Measurements from ENCODE around the gene GPATCH4.
"Not testable (repeated sequence)": the region's sequence is repeated elsewhere in the genome, so short reads cannot be mapped to it uniquely, and the experiment has no call there.

The GPATCH4 gene

DNA sequence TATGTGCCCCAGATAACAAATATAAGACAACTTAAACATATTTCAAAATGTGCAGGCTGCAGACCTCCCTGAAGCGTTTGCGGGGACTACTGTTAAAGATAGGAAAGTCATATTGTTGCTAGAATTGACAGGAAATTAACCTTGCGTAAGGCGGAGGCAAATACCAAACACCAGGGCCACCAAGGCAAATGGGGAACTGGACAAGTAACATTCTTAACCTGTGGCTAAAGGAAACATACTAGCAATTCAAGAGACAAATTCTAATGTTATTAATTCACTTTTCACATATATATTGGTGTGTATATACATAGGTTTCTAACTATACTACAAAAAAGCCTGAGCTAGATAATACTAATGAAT, 24.8 kb upstream of the GPATCH4 start:
- DNase-seq (ENCODE audit: low read depth) = no peak

DNA sequence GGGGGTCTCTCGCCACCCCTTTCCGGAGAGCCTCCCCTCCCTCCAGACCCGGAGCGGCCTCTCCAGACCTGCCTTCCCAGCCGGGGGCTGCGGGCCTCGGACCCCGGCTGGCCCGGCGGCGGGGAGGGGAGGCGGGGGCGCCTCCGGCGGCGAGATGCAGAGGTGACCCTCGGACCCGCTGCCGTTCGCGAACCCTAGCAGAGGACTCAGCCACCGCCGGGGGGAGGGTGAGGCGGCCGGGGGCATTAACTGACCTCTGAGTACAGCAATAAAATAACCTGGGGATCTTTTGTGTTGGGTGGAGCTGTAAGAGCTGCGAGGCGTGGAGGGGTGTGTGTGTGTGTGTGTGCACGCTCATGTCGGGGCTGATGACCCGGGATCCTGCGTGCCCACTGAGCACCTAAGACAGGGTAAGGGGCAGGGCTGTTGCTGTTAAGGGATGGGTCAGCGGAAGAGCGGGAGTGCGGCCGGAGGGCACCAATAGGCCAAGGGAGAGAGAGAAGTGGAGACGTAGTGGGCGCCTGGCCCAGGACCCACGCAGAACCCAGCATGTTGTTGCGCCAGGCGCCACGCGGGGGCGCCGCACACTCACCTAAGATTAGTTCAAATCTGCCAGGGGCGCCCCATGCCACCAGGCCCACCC, 24.3 kb upstream of the GPATCH4 start:
- no peak for DNase-seq (ENCODE audit: low read depth)

DNA sequence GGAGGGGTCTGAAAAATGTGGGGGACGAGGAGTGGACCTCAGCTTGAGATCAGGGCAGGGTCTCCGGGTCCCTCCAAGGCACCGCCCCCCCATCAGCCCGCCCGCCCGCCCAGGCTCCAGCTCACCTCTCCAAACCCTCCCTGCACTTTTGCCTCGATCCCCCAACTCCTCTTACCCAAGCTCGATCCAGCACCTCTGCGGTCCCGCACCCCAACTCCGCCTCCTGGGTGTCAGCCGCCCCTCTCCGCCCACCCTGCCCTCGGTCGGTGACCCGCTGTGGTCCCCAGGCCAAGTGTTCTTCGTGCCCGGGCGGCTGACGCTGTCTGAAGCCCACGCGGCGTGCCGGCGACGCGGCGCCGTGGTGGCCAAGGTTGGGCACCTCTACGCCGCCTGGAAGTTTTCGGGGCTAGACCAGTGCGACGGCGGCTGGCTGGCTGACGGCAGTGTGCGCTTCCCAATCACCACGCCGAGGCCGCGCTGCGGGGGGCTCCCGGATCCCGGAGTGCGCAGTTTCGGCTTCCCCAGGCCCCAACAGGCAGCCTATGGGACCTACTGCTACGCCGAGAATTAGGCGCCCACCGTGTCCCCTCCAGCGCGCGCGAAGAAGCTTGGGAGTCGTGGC, 23.6 kb upstream of the GPATCH4 start:
- no peak for DNase-seq (ENCODE audit: low read depth)

DNA sequence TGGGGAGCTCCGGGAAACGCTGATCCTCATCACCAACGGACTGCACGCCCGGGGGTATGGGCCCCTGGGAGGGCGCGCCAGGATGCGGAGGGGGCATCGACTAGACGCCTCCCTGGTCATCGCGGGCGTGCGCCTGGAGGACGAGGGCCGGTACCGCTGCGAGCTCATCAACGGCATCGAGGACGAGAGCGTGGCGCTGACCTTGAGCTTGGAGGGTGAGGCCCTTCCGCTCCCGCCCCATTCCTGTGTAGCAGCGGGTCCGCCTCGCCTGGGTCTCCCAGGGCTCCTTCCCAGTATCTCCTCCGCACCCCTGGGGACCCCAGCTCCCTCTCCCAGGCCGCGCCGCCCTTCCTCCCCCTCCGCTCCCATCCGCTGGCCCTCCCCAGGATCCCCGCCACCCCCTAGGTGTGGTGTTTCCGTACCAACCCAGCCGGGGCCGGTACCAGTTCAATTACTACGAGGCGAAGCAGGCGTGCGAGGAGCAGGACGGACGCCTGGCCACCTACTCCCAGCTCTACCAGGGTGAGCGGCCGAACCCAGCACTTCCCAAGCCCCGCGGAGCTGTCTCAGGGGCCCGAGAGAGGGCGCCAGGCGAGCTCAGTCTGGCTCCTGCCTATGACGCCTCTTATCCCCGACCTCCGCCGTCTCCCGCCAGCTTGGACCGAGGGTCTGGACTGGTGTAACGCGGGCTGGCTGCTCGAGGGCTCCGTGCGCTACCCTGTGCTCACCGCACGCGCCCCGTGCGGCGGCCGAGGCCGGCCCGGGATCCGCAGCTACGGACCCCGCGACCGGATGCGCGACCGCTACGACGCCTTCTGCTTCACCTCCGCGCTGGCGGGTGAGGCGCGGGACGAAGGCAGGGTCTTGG, 22.9 kb upstream of the GPATCH4 start:
- DNase-seq (ENCODE audit: low read depth) = no peak

DNA sequence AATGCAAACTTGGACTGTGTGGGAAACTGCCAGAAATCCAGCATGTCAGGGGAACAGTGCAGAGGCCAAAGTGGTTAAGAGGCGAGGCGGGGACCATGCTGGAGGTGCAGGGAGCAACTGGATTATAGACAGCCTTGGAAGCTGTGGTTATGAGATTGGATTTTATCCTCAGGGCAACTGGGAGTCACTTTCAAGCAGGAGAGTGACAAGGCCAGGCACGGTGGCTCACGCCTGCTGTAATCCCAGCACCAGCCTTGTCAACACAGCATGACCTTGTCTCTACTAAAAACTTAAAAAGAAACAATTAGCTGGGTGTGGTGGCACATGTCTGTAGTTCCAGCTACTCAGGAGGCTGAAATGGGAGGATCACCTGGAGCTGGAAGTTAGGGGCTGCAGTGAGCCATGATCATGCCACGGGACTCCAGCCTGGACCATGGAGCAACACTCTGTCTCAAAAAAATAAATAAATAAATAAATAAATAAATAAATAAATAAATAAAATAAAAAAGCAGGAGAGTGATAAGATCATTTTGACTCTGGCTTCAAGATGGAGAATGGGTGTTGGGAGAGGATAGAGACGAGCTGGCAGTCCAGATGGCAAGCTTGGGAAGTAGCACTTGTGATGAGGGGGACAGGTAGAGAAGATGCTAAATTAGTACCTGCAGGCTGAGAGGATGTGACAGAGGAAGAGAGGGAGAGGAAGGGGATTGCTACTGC, 21.5 kb upstream of the GPATCH4 start:
- DNase-seq (ENCODE audit: low read depth) = no peak

DNA sequence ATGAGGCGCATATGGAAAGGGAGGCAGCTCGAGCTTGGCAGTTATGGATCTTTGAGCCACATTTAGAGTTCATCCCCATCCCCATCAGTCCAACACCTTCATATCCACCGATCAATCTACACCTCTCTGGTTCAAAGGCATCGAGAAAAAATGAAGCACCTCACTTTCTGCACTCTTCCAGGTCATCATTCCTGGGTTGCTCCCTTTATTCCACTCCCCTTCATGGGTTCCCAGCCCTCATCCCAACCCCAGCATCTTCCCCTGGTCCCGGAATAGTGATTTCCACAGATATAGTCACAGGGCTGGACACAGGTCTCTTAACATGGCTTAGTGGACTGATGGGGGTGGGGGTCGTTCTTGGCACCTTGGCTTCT, 18.3 kb upstream of the GPATCH4 start:
- DNase-seq (ENCODE audit: low read depth) = no peak

DNA sequence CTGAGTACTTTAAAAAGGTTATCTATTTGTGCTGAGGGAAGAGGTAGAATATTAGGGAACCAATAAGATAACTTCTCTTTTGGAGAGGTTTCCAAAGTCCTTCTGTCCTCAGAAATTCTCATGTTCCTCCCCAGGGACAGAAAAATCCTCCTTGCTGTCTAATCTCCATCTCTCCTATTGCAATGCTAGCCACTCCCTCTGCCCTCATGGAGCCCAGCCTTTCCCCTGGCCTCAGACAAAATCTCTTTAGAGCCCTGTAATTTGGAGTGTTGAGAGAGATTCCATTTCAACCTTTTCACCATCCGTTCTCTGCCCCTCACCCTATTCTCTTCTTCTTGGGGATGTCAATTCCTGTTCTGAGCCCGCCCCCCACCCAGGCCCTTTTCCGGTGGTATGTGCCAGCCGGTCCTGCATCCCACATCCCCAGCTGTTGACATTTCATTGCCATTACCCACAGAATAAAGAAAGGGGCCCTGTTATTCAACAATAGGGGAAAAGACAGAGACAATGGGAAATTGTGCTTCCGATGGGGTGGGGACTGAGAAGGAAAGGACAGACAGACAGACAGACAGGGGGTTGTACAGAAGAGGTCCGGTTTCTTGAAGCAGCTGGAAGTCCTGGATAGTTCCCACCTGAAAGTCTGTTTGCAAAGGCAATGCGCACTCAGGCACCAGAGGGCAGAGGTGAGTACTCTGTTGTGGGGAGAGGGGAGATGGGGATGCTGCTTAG, 17.7 kb upstream of the GPATCH4 start, which contains the start of gene HAPLN2:
Gene HAPLN2 (plus strand): TSS at position 563 of the 729 bp plus-strand sequence. CDS start 4,076 bp downstream, outside the sequence.
- DNase-seq (ENCODE audit: low read depth) = no peak

DNA sequence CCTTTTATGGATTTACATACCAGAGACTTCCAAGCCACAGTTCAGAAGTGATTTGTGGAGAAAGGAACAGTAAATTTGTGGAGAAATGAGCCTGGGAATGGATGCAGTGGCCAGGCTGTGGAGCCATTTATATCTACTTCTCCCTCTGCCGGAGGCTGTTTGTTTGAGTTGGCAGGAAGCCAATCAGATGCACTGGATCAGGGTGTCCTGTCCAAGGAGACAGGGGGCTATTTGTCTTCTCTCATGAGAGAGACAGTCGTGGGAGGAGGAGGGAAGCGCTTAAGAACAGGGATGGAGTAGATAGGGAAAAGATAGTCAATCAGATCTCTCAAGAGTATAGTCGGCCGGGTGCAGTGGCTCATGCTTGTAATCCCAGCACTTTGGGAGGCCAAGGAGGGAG, 15.2 kb upstream of the GPATCH4 start:
- no peak for DNase-seq (ENCODE audit: low read depth)

DNA sequence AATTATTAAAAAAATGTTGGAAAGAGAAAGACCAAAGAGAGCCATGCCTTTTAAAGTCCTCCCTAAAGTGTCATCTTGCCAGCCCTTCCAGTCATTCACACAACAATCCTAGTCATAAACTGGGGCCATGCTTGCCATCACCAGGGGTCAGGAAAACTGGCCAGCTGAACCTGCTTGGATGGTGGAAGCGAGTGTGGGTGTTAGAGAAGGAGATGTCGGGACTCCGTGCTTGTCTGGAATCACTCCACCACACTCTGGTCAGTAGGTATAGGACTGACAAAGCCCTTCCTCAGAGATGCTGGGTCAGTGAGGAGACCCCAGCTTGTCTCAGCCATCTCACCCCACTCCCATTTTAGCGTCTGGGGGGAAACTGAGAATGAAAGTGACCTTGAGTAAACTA, 14.7 kb upstream of the GPATCH4 start:
- DNase-seq (ENCODE audit: low read depth) = no peak

DNA sequence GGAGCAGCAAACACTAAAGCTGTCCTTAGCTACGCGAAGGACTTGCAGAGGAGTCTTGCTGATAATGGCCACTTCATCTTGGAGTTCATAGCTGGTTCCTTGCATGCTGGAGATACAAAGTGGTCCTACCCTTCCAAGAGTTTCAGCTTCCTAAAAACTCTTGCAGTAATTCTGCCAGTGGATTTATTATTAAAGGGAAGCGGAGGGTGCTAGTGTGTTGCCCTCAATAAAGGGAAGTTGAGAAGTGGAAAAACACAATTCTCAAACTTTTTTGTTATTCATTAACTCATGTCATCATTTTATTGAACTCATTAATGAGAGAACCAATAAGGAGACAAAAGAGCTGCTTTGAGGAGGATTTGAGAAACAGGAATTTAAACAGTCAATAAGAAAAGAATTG, 11.4 kb upstream of the GPATCH4 start:
- DNase-seq (ENCODE audit: low read depth) = no peak

DNA sequence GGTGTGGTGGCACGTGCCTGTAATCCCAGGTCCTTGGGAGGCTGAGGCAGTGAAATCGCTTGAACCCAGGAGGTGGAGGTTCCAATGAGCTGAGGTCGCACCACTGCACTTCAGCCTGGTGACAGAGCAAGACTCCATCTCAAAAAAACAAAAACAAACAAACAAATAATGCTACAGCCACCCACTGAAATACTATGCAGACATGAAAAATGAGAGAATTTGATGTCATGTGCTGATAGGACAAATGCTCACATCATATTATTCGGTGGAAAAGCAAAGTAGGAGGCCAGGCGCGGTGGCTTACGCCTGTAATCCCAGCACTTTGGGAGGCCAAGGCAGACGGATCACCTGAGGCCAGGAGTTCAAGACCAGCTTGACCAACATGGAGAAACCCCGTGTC, 8.8 kb upstream of the GPATCH4 start:
- not testable (repeated sequence) for DNase-seq (ENCODE audit: low read depth)

DNA sequence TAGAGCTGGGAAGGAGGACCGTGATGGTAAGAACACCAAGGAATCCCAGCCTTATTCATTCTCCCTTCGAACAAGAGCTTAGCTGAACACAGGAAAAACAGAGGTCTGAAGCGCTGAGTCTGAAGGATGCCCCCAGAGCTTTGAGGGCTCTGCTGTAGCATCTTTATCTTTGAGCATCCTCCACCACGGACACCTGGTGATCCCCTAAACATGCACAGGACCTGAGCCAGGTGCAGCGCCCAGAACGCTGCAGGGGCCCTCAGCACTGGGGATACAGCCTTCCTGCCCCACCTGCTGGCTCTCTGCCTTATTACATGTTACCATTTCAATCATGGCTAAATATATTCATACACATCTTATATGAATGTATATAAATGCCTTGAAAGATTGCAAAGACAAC, 7.7 kb upstream of the GPATCH4 start:
- DNase-seq (ENCODE audit: low read depth) = no peak

DNA sequence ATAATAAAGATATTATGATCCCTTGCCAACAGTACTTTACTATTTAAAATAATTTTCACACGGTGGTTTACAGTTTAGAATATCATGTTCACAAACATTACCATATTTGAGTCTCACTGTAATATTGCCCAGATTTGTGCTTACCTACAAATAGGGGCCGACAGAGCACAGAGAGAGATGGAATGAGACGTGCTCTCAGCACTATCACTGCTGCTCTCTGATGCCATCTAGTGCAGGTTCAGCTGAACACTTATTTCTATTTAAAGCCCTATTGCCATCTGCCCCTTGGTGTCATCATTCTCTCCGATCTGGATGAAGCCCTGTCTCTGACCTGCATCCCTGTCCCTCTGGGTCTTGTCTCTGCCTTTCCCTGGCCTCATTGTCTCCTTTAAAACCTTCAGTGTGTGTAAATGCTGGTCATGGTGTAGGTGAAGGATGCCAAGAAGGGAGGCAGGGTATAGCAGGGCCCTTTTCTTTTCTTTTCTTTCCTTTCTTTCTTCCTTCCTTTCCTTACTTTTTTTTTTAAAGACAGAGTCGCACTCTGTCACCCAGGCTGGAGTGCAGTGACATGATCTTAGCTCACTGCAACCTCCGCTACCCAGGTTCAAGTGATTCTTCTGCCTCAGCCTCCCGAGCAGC, 6.9 kb upstream of the GPATCH4 start:
- DNase-seq (ENCODE audit: low read depth) = no peak

DNA sequence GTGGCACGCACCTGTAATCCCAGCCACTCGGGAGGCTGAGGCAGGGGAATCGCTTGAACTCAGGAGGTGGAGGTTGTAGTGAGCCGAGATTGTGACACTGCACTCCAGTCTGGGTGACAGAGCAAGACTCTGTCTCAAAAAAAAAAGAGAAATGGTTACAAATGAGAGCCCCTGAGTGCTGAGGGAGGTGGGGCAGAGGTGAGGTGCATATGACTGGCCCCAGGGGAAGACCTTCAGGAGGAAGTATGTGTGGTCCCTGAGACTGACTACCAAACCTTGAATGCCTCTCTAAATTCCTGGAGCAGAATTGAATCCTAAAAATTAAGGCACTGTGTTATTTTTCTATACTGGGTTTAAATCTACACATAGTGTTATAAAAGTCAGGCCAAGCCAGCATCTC, 6.1 kb upstream of the GPATCH4 start:
- DNase-seq (ENCODE audit: low read depth) = not testable (repeated sequence)

DNA sequence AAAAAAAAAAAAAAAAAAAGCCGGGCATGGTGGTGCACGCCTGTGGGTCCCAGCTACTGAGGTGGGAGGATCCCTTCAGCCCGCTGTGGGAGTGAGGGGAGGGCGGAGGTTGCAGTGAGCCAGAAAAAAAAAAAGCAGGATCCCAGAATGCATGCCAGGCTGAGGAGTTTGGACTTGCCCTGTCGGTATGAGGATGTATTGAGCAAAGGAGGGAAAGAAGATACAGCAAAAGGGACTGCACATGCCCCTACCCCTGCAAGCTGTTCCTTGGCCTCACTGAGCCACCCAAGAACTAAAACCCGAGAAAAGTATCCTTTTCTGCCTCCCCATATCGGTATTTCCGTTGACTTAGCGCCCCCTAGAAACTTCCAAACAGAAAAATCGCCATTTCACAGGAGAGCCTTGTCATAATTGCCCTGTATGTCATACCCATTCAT, 1.3 kb upstream of the GPATCH4 start:
- no peak for DNase-seq (ENCODE audit: low read depth)

DNA sequence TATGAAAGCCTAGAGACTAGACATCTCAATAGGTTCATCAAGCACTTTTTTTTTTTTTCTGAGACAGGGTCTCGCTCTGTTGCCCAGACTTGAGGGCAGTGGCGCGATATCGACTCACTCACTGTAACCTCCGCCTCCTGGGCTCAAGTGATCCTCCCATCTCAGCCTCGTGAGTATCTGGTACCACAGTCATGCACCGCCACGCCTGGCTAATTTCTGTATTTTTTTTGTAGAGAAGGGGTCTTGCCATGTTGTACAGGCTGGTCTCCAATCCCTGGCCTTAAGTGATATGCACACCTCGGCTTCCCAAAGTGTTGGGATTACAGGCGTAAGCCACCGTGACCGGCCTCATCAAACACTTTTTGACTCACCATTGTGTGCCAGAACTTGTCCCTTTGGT, 613 bp upstream of the GPATCH4 start:
- DNase-seq (ENCODE audit: low read depth) = no peak

DNA sequence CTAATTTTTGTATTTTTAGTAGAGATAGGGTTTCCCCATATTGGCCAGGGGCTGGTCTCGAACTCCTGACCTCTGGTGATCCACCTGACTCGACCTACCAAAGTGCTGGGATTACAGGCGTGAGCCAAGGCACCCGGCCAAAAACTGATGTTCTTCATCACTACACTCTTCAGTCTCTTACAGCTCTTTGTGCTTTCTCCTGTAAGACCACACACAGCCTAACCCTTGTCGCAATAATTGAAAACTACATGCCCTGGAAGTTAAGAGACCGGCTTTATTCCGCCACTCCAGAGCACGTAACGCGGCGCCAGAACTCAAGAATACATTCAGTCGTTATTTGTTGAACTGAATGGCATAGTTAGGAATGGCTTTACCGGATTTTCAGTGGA, 552 bp downstream of the GPATCH4 start:
- DNase-seq (ENCODE audit: low read depth) = no peak

DNA sequence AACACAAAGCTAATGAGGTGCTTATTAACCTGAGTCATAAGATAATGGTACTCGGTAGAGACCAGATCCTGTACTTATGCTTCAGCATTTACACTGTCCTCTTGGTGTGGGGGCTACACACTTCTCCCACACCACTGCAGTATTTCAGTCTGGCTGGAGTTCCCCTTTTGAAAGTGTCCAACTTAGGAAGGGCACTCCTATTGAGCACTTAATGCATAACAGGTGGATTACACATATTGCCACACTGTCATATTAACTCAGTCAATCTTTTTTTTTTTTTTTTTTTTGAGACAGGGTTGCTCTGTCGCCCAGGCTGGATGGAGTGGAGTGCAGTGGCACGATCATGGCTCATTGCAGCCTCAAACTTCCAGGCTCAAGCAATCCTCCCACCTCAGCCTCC, 1.5 kb downstream of the GPATCH4 start:
- DNase-seq (ENCODE audit: low read depth) = no peak

DNA sequence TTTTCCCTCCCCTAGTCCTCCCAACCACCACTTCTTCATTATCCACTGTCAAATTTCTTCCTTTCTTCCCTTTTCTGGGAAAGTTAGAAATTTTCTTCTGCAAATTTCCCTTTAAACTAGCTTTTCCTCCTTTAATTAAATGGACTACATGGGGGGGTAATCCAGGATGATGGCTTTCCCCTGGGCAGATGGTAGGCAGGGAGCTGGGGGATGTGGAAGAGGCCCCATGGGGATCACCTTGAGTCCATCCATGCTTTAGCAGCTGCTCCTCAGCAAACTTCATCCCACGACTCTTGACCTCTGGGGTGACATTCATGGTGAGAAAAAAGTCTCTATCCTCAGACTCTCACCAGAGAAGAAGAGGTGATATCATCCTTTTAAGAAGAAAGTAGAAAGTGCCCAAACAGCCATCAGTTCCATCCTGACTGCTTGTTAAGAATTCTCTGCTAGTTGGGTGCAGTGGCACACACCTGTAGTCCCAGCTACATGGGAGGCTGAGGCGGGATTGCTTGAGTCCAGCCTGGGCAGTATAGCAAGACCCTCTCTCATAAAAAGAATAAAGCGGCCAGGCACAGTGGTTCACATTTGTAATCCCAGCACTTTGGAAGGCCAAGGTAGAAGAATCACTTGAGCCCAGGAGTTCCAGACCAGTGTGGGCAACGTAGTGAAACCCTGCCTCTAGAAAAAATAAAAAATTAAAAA, 2.4 kb downstream of the GPATCH4 start:
- DNase-seq (ENCODE audit: low read depth) = no peak

DNA sequence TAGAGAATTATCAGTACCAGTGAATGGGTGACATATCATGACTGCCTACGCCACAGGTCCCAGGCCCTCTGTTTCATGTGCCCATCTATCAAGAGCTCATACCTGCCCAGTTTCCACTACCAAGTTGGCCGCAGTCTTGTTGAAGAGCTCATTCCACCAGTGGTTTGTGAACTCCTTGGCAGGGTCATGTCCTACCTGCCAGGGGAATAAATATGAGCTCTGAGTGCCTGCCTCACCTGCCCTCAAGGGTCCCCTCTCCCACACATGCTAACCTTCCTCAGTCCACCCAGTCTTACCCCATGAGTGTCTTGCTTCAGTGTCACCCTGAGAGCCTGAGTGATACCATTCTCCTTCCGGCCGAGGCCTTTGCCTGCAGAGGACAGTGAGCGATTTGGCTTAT, 3.2 kb downstream of the GPATCH4 start:
- DNase-seq (ENCODE audit: low read depth) = no peak

DNA sequence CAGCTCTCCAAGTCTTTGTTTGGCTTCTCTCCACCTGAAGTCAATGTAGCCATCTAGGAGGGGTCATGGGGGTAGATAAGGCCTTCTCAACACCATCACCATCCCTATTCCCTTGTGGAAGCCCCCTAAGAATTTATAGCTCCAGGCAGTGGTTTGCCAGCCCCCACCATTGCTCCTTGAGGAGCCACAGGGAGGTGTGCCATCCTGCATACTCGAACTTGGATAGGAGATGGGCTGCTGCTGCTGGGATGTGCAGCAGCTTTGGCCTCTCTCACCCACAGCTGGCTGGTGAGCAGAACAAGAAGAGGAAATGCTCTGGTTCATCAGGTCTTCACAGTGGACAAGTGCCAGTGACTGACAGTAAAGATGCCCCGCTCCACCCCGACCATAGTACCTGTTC, 4.9 kb downstream of the GPATCH4 start:
- no peak for DNase-seq (ENCODE audit: low read depth)

Data from GM04503 (cell line).